NB4 (cell line): ENCODE measurements around the gene ETNPPL.

ENCODE experiments used
- POLR2A ChIP-seq: IDR thresholded peaks from 2 replicates; pipeline ENCODE4 v1.6.1; 2011; ENCODE audit warnings: mild to moderate bottlenecking; ENCODE audit not compliant: insufficient read length; ENCODE audit errors: extremely low read depth
- TF ChIP-seq, protein P1 (sequence below): IDR thresholded peaks from one replicate; pipeline ENCODE4 v1.5.1; 2012; ENCODE audit warnings: low read depth, low read length
- TF ChIP-seq, protein P2 (sequence below): IDR thresholded peaks from 2 replicates; pipeline ENCODE4 v1.6.1; 2011; ENCODE audit warnings: low read depth, low read length

DNA sequence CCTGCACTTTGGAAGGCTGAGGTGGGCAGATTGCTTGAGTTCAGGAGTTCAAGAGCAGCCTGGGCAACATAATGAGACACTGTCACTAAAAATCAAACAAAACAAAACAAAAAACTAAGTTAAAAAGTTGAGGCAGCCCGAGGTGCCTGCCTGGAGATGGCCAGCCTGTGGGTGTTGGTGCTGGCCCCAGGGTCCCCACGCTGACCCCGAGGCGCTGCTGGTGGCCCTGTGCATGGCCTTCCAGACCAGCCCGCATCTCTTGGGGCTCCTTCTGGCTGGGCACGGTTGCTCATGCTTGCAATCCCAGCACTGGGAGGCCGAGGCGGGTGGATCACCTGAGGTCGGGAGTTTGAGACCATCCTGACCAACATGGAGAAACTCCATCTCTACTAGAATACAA lies 4.4 kb downstream of the ETNPPL start:
- TF ChIP-seq, protein P1, sequence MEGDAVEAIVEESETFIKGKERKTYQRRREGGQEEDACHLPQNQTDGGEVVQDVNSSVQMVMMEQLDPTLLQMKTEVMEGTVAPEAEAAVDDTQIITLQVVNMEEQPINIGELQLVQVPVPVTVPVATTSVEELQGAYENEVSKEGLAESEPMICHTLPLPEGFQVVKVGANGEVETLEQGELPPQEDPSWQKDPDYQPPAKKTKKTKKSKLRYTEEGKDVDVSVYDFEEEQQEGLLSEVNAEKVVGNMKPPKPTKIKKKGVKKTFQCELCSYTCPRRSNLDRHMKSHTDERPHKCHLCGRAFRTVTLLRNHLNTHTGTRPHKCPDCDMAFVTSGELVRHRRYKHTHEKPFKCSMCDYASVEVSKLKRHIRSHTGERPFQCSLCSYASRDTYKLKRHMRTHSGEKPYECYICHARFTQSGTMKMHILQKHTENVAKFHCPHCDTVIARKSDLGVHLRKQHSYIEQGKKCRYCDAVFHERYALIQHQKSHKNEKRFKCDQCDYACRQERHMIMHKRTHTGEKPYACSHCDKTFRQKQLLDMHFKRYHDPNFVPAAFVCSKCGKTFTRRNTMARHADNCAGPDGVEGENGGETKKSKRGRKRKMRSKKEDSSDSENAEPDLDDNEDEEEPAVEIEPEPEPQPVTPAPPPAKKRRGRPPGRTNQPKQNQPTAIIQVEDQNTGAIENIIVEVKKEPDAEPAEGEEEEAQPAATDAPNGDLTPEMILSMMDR, result no peak
- no peak for TF ChIP-seq POLR2A
- TF ChIP-seq, protein P2, sequence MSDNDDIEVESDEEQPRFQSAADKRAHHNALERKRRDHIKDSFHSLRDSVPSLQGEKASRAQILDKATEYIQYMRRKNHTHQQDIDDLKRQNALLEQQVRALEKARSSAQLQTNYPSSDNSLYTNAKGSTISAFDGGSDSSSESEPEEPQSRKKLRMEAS, result no peak
